GM15510 (cell line): ENCODE data around the gene HMGB2.

Experiments
- POLR2A ChIP-seq: IDR thresholded peaks from 3 replicates; pipeline ENCODE4 v1.6.1; 2011; ENCODE audit warnings: borderline replicate concordance; ENCODE audit not compliant: insufficient read length; ENCODE audit errors: extremely low read depth

HMGB2 gene

DNA sequence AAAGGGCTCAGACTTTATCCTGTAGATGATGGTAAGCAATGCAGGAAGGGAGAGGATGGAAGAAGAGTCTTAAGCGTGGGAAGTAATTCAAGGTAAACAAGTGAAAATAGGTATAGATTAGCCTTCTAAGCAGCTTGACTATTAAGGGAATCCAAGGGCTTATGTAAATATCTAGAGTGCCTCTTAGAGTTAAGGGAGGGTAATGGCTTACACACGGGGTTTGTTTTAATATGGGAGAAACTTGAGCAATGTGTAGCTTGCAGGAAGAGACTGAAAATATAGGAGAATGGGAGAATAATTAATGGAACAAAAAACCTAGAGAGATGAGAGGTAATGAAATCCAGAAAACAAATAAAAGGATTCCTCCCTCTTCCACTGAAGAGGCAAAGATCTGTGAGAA is 23.8 kb upstream of the HMGB2 start:
- no peak for TF ChIP-seq POLR2A

DNA sequence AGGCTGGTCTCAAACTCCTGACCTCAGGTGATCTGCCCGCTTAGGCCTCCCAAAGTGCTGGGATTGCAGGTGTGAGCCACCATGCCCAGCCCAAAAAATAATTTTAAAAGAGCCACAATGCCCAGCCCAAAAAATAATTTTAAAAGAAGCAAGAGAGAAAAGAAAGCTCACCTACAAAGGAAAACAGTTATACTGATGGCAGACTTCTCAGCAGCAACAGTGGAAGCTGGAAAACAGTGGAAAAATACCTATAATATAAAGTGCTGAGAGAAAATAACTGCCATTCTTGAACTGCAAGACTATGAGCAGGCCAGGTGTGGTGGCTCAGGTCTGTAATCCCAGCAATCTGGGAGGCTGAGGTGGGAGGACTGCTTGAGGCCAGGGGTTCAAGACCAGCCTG is 13.3 kb upstream of the HMGB2 start:
- TF ChIP-seq POLR2A = no peak

DNA sequence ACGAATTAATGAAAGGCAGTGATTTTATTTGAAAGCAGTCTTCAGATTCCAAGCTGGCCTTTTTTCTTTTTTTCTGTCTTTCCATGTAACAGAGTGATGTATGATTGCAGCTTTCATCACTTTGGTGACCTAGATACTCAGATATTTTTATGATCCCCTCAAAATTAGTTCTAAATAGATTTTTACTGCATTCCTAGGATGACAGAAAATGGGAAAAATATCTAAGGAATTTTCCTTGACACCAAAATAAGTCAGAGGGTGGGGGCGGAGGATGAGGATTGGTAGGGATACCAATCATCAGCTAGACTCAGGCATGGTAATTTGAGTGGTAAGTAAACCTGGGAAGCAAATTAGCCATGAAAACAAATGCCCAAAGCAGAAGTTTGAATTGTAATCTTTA is 11.9 kb upstream of the HMGB2 start:
- TF ChIP-seq POLR2A = no peak

DNA sequence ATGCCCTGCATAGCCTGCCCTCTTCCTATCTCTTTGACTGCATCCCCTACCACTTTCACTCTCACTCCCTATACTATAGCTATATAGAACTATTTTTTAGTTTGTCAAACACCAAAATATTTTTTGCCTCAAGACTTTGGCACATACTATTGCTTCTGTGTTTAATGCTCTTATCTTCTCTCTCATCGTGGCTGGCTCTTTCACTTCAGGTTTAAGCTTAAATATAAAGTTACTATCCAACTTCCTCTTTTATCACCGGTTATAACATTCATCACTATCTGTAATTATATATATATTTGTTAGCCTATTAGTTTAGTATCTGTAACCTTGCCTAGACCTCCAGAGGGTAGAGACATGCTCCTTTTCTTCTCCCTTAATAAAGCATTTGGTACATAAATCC is 11.5 kb upstream of the HMGB2 start:
- no peak for TF ChIP-seq POLR2A

DNA sequence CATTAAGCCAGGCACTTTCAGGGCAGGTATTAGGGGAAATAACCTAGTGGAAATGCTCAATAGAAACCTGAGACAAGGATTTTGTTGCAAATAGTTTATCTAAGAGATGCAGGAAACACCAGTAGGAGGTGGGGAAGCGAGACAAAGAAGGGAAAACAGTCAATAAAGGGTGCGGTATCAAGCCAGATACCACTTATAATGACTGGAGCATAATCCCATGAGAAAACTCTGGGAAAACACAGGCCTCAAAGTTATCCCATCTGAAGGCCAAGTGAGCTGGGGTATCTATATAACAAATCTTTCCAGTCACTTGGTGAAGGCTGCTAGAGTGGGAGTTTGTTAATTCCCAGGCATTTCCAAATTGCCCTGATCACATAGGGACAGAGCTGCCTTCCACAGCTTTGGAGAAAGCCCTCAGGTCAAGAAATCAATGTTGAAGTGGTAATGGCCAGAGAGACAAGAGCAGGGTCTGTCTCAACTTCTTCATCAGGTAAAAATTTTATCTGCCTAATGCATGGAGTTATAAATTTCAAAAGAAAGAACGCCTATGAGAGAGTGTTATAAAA is 9.8 kb upstream of the HMGB2 start:
- TF ChIP-seq POLR2A = no peak

DNA sequence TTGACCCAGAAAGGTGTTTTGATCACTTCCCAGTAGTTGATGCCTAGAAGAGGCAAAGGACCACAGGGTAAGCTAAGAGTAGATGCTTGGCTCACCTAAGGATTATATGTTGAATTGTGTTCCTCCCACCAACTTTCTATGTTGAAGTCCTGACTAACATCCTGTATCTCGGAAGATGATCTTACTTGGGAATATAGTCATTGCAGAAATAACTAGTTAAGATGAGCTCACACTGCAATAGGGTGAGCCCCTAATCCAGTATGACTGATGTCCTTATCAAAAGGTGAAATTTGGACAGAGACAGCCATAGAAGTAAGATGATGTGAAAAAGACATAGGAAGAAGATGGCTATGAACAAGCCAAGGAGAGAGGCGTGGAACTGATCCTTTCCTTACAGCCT is 3.3 kb upstream of the HMGB2 start:
- TF ChIP-seq POLR2A = no peak

DNA sequence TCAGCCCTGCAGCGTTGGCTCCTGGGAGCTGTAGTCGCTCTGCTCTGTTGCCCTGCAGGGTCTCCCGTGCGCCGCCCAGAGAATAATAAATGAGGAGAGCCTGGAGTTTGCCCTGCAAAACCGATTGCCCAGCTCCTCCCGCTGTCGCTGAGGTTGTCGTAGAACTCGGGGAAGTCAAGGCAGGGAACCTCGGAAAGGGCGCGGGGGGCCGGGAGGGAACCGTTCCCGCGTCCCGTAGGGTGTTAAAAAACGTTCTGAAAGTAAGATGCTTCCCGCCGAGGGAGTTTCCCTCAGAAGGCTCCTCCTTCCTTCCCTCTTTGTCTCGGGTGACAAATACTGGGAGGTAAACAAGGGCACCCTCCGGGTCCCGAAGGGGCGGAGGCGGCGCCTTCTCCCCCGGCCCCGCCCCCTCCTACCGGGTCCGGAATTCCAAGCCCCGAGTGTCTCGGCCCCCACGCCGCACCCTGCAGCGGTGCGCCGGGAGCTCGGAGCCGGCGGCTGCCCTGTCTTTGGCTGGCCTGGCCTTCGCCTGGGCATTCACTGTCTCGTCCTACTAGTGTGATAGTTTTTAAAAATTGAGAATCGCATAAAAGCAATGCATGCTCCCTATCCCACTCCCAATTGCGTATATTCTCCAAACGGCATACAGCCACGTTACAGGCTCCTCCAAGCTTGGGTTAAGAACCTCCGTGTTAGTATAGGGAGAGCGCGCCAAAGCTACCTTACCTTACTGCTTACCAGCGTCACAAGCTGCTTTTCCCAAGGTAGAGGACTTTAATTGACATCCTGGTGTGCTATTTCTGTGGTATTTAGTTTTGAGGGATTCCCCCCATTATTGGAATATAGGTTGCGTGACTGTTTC is 964 bp upstream of the HMGB2 start:
- peak; percentile 72 for TF ChIP-seq POLR2A

DNA sequence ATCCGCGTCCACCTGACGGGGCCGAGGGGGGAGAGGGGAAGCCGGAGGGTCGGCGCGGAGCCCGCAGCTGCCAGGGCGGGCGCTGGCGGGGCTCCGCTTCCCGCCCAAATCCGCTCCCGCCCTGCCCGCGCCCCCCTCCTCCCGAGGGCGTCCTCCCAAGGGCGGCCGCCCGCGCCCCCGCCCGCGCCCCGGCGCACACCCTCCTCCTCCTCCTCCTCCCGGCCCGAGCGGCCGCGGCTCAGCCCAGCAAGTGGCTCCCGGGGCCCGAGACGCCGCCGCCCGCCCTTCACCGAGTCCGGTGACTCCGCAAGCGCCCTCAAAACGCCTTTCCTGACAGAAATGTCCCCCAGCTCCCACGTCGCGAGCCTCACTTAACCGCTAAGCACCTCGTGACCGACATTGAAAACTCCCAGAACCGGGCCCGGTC is 487 bp downstream of the HMGB2 start:
- no peak for TF ChIP-seq POLR2A

DNA sequence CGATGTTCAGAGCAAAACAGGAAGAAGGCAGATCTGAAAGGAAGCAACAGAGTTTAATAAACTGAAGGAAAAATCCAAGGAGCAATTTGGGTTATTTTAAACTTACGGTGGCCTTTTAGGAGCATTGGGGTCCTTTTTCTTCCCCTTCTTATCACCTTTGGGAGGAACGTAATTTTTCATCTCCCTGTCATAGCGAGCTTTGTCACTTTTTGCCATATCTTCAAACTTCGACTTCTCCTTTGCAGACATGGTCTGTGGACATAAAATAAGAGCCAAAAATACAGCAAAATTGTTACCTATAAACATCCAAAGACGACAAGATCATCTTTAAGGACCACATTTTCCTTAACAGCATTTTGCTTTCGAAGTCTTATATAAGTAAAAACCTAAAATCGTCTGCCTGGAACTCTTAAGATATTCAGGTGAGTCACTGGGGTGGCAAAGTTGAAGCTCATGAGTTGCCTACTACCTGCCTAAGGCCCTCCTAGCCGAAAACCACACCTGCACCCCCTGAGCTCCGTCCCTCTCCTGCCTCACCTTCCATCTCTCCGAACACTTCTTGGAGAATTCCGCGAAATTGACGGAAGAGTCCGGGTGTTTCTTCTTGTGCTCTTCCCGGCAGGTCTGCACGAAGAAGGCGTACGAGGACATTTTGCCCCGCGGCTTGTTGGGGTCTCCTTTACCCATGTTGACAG is 1.0 kb downstream of the HMGB2 start:
- TF ChIP-seq POLR2A = no peak

DNA sequence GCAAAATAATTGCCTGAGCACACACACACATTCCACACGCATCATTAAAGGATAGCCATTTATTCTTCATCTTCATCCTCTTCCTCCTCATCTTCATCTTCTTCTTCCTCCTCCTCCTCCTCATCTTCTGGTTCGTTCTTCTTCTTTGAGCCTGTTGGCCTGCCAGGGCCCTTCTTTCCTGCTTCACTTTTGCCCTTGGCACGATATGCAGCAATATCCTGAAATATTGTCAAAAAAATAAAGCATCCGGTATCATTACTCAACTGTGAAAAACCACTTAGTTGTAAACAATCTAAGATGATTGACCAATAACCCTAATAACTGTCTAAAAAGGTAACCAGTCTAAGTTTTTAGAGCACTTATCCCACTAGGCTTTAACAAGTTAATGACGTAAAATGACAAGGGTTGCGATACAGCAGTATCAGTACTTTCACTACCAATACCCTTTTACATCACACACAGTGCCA is 2.1 kb downstream of the HMGB2 start:
- TF ChIP-seq POLR2A = no peak

DNA sequence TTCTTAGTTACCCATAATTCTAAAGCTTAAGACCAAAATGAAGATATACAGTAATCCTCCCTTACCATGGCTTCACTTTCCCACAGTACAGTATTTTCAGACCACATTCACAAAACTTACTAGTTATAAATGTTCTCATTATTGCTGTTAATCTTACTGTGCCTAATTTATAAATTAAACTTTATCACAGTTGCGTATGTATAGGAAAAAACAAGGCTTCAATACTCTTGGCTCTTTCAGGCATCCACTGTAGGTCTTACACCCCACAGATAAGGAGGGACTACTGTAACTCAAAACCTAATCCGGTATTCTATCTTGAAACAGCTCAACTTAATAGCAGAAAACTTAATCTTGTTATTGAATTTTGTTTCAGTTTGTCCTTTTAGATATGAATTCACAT is 3.6 kb downstream of the HMGB2 start:
- TF ChIP-seq POLR2A = no peak

DNA sequence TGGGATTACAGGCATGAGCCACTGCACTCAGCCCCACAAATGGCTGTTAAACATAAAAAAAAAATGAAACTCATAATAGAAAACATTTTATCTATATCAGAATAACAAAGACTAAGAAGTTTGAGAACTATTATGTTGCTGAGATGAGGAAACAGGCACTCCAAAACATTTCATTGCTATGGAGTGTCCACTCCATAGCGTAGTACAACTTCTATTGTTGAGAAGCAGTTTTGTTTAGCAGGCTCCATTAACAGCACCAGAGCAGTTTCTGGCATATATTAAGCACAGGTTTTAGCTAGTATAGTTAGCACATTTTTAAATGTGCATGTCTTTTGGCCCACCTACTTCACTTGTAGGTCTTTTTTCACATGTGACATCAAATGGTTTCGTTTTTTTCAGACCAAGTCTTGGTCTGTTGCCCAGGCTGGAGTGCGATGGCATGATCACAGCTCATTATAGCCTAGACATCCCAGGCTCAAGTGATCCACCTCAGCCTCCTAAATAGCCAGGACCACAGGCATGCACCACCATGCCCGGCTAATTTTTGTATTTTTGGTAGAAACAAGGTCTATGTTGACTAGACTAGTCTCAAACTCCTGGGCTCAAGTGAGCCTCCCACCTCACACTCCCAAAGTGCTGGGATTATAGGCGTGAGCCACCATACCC is 5.8 kb downstream of the HMGB2 start:
- no peak for TF ChIP-seq POLR2A

DNA sequence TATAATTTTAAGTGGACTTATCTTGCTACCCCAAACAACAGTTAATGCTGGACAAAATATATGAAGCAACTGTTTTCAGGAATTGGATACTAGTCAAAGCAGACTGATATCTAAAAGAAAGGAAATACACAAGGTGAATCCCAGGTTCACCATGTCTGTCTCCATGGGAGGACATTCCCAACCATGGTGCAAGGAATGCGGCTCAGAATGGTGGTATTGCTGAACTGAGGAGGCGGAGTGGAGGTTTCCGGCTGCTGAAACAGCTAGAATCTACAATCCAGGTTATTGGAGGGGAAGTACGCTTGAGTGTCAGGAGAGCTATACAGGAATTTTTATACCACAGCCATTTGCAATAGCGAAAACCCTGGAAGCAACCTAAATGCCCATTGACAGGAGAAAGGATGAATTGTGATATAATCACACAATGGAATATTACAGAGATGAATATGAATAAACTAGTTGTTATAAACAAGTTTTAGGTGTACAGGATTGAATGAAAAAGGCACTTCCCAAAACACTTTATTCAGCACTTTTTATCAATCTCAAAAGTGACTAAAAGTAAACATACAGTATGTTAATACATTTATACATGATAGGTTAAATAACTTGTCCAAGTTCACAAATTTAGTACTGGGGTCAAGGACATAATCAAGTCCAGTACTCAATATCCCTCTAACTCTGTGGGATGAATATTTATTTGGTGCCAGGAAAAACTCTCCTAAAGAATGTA is 9.0 kb downstream of the HMGB2 start:
- TF ChIP-seq POLR2A = no peak

DNA sequence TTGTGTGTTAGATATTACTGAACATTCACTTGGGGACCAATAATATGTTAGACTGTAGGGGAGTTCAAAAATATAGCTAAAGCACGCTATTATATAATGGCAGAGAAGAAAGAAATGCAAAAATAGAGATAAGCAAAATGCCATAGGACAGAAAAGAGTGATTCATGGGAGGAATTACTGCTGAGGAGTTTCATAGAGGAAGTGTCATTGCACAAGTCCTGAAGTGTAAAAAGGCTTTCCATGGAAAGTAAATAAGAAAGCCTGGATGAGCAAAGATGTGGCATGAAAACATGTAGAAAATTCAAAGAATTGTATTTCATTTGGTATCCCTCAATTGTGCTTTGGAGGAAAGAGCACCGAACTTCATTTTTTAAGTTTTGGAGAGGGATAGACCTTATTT is 14.5 kb downstream of the HMGB2 start:
- TF ChIP-seq POLR2A = no peak

DNA sequence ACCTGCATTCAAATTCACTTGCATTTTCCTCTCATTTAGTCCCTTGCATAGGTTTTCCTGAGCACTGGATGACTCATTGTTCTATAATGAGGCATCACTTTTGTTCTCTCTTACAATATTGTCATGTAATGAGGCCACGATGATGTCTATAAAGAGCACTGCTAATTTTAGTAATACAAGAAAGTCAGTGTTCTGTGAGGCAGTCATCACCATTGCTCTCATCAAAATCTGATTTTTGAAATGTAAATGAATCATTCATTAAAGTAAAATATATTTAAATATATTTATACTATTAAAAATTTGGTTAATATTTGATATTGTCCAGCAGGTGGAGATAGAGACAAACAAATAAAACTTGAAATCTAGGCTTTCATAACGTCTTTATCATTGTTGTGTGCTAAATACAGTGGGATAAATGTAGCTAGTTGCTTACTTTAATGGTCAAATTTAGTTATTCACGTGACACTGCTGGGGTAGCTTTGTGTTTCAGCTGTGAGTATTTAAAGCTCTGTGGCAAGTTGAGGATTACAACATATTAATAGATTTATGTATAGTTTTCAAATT is 15.4 kb downstream of the HMGB2 start:
- no peak for TF ChIP-seq POLR2A

DNA sequence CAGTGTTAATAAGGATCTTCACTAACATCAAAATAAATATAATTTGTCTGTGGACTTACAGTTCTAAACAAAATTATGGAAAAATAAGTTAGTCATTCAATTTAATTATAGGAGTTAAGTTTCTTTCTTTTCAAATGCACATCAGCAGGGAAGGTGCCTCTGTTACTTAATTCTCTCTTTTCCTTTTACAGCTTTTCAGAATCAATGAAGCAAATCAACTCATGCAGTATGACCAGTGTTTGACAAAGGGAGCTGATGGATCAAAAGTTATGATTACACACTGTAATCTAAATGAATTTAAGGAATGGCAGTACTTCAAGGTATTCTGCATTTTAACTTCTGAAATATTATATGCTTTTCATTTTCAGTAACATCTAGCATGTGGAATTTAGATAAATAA is 15.9 kb downstream of the HMGB2 start:
- TF ChIP-seq POLR2A = no peak
